HepG2 (cell line): ENCODE results near the gene MAPK14. TPM values are rescaled to one million over a fixed set of nuclear protein-coding genes. Genes with fewer than 3 reads are reported as not detected.

Experiments
- ADNP ChIP-seq: sonication (generic); formaldehyde crosslinking; IDR thresholded peaks from 2 replicates; pipeline ENCODE4 v1.4.0; 2020; ENCODE audit warnings: missing genetic modification reagents
- AGO1 ChIP-seq: fragments of 200-400 bp; formaldehyde crosslinking; IDR thresholded peaks from 2 replicates; pipeline ENCODE4 v1.6.1; 2017; ENCODE audit warnings: mild to moderate bottlenecking, low read depth, low read length, moderate library complexity; ENCODE audit not compliant: poor library complexity, severe bottlenecking
- FOXK1 ChIP-seq: sonication (generic); formaldehyde crosslinking; IDR thresholded peaks from 2 replicates; pipeline ENCODE4 v1.4.0; 2020; ENCODE audit warnings: low read depth, missing genetic modification reagents, borderline replicate concordance
- HOMEZ ChIP-seq: IDR thresholded peaks from 2 replicates; pipeline ENCODE4 v1.6.1; 2016; ENCODE audit warnings: low read depth
- ISX ChIP-seq: sonication (generic); formaldehyde crosslinking; conservative IDR thresholded peaks from 2 replicates; pipeline ENCODE4 v1.5.0; 2020; ENCODE audit warnings: missing genetic modification reagents
- KDM2A ChIP-seq: sonication (generic); formaldehyde crosslinking; IDR thresholded peaks from 2 replicates; pipeline ENCODE4 v1.4.0; 2020; ENCODE audit warnings: low read depth, missing genetic modification reagents, borderline replicate concordance
- RNF219 ChIP-seq: sonication (generic); formaldehyde crosslinking; IDR thresholded peaks from 2 replicates; pipeline ENCODE4 v1.5.0; 2020; ENCODE audit warnings: mild to moderate bottlenecking, missing genetic modification reagents
- SRY ChIP-seq: sonication (generic); formaldehyde crosslinking; IDR thresholded peaks from 2 replicates; pipeline ENCODE4 v1.8.0; 2022; ENCODE audit warnings: mild to moderate bottlenecking, missing genetic modification reagents
- ZNF121 ChIP-seq: sonication (generic); formaldehyde crosslinking; IDR thresholded peaks from 2 replicates; pipeline ENCODE4 v1.5.0; 2020; ENCODE audit warnings: mild to moderate bottlenecking, missing genetic modification reagents
- ZNF468 ChIP-seq: sonication (generic); formaldehyde crosslinking; IDR thresholded peaks from 2 replicates; pipeline ENCODE4 v1.8.0; 2022; ENCODE audit warnings: mild to moderate bottlenecking, moderate library complexity, missing genetic modification reagents
- ZNF768 ChIP-seq: sonication (generic); formaldehyde crosslinking; IDR thresholded peaks from 2 replicates; pipeline ENCODE4 v1.4.0; 2020; ENCODE audit warnings: missing genetic modification reagents
- polyA plus RNA-seq, 8 experiments: library from polyadenylated mRNA; depleted of rRNA in 3 of 8; stranded (reverse) in 7 of 8; unstranded in 1 of 8; fragments of >200 nt; fragmentation: Illumina TruSeq in 4 of 8; extraction: Trizol in 4 of 8; gene quantifications; 2 replicates each; pipeline versions ENCODE4 v1.2.1 to v1.2.3, GENCODE V29; 2011 to 2016; ENCODE audit warnings: low read depth in 4 of 8, missing spikeins in 1 of 8, mixed read lengths in 1 of 8; ENCODE audit not compliant: insufficient read depth in 1 of 8
- total RNA-seq, 5 experiments: library from RNA; depleted of rRNA; stranded (reverse); fragments of >200 nt; fragmentation: Illumina TruSeq; extraction: Trizol; gene quantifications; 2 replicates each; pipeline ENCODE4 v1.2.3, GENCODE V29; 2016; ENCODE audit warnings: low read depth in 1 of 5
- TF ChIP-seq, protein P1 (sequence below): sonication (generic); formaldehyde crosslinking; IDR thresholded peaks from 2 replicates; pipeline ENCODE4 v1.5.1; 2020; ENCODE audit warnings: mild to moderate bottlenecking, missing genetic modification reagents, moderate library complexity
- TF ChIP-seq, protein P2 (sequence below): sonication (generic); formaldehyde crosslinking; IDR thresholded peaks from 2 replicates; pipeline ENCODE4 v1.8.1; 2023; ENCODE audit warnings: missing genetic modification reagents, mild to moderate bottlenecking, borderline replicate concordance
- TF ChIP-seq, protein P3 (sequence below): sonication (generic); formaldehyde crosslinking; IDR thresholded peaks from 2 replicates; pipeline ENCODE4 v1.8.1; 2023; ENCODE audit warnings: mild to moderate bottlenecking, missing genetic modification reagents, borderline replicate concordance
- TF ChIP-seq, protein P4 (sequence below), 2 experiments: IDR thresholded peaks; 2 replicates each; pipeline ENCODE4 v1.6.1; 2011 to 2012; ENCODE audit warnings: low read length in 2 of 2, borderline replicate concordance in 1 of 2, low read depth in 1 of 2, mild to moderate bottlenecking in 1 of 2, moderate library complexity in 1 of 2

The MAPK14 gene
- total and polyA plus RNA-seq, 2 of the 13 experiments (the other 11 are each of a cell fraction or from before 2014, with no cell fraction given) = 66.3 to 67.3 TPM

DNA sequence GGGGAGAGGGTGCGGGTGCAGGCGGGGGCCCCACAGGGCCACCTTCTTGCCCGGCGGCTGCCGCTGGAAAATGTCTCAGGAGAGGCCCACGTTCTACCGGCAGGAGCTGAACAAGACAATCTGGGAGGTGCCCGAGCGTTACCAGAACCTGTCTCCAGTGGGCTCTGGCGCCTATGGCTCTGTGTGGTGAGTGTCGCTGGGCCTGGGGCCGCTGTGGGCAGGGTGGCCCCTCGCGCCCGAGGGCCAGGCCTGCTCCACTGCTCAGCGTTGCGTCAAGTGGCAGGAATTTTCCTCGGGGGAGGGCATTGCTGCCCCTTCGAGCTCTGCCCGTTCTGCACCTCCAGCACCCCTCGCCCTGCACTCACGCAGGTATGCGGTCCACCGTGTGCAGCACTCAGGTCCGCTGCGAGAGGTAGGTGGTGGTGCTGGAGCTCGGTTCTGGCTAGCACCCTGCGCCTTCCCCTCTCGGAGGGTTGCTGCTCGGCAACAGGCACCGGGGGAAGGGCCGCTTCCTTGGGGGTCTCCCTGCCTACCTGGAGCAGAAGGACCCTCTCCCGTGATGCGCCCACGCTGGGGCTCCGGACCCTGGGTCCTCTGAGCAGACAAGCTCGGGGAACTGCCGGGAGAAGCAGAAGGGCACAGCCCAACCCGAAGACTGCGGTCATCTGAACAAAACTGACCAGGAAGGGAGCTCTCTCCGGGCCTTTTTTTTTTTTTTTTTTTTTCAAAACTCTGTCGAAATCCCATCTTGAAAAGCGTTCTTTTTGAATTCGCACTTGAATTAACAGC, 674 bp downstream of the MAPK14 start (continued):
- TF ChIP-seq SRY (CRISPR knock-in tag) (peak; percentile 78; the same call in 1 of the 2 replicates), RNF219 (CRISPR knock-in tag) (no peak), AGO1 (no peak), FOXK1 (no peak), ISX (CRISPR knock-in tag) (no peak), HOMEZ (CRISPR knock-in tag) (no peak), KDM2A (CRISPR knock-in tag) (no peak), ZNF468 (CRISPR knock-in tag) (0 out of 2 replicates have a peak, but pooled peaks have one; percentile 41), ZNF768 (CRISPR knock-in tag) (peak; percentile 74; the same call in 1 of the 2 replicates), ADNP (no peak), ZNF121 (CRISPR knock-in tag) (no peak)
- TF ChIP-seq, protein P1, sequence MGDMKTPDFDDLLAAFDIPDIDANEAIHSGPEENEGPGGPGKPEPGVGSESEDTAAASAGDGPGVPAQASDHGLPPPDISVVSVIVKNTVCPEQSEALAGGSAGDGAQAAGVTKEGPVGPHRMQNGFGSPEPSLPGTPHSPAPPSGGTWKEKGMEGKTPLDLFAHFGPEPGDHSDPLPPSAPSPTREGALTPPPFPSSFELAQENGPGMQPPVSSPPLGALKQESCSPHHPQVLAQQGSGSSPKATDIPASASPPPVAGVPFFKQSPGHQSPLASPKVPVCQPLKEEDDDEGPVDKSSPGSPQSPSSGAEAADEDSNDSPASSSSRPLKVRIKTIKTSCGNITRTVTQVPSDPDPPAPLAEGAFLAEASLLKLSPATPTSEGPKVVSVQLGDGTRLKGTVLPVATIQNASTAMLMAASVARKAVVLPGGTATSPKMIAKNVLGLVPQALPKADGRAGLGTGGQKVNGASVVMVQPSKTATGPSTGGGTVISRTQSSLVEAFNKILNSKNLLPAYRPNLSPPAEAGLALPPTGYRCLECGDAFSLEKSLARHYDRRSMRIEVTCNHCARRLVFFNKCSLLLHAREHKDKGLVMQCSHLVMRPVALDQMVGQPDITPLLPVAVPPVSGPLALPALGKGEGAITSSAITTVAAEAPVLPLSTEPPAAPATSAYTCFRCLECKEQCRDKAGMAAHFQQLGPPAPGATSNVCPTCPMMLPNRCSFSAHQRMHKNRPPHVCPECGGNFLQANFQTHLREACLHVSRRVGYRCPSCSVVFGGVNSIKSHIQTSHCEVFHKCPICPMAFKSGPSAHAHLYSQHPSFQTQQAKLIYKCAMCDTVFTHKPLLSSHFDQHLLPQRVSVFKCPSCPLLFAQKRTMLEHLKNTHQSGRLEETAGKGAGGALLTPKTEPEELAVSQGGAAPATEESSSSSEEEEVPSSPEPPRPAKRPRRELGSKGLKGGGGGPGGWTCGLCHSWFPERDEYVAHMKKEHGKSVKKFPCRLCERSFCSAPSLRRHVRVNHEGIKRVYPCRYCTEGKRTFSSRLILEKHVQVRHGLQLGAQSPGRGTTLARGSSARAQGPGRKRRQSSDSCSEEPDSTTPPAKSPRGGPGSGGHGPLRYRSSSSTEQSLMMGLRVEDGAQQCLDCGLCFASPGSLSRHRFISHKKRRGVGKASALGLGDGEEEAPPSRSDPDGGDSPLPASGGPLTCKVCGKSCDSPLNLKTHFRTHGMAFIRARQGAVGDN (CRISPR knock-in tag) = peak; percentile 36; the same call in 1 of the 2 replicates
- TF ChIP-seq, protein P2, sequence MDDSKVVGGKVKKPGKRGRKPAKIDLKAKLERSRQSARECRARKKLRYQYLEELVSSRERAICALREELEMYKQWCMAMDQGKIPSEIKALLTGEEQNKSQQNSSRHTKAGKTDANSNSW = peak; percentile 75
- TF ChIP-seq, protein P3, sequence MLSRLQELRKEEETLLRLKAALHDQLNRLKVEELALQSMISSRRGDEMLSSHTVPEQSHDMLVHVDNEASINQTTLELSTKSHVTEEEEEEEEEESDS = no peak
- TF ChIP-seq, protein P4, sequence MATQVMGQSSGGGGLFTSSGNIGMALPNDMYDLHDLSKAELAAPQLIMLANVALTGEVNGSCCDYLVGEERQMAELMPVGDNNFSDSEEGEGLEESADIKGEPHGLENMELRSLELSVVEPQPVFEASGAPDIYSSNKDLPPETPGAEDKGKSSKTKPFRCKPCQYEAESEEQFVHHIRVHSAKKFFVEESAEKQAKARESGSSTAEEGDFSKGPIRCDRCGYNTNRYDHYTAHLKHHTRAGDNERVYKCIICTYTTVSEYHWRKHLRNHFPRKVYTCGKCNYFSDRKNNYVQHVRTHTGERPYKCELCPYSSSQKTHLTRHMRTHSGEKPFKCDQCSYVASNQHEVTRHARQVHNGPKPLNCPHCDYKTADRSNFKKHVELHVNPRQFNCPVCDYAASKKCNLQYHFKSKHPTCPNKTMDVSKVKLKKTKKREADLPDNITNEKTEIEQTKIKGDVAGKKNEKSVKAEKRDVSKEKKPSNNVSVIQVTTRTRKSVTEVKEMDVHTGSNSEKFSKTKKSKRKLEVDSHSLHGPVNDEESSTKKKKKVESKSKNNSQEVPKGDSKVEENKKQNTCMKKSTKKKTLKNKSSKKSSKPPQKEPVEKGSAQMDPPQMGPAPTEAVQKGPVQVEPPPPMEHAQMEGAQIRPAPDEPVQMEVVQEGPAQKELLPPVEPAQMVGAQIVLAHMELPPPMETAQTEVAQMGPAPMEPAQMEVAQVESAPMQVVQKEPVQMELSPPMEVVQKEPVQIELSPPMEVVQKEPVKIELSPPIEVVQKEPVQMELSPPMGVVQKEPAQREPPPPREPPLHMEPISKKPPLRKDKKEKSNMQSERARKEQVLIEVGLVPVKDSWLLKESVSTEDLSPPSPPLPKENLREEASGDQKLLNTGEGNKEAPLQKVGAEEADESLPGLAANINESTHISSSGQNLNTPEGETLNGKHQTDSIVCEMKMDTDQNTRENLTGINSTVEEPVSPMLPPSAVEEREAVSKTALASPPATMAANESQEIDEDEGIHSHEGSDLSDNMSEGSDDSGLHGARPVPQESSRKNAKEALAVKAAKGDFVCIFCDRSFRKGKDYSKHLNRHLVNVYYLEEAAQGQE (IDR thresholded peaks at IDR 0.05; ENCODE audit: borderline replicate concordance in 1 of 2, low read depth in 1 of 2, low read length in 2 of 2) = no peak; a peak in 1 of 4 replicates
